ENCODE results near the gene ARVCF. TPM values are rescaled to one million over a fixed set of nuclear protein-coding genes. Genes with fewer than 3 reads are reported as not detected.

Gene ARVCF
- total and polyA plus RNA-seq, 9 of the 15 experiments (the other 6 are each of a cell fraction or from before 2014, with no cell fraction given), result 0.03 to 97.4 (median 15.6) TPM

DNA sequence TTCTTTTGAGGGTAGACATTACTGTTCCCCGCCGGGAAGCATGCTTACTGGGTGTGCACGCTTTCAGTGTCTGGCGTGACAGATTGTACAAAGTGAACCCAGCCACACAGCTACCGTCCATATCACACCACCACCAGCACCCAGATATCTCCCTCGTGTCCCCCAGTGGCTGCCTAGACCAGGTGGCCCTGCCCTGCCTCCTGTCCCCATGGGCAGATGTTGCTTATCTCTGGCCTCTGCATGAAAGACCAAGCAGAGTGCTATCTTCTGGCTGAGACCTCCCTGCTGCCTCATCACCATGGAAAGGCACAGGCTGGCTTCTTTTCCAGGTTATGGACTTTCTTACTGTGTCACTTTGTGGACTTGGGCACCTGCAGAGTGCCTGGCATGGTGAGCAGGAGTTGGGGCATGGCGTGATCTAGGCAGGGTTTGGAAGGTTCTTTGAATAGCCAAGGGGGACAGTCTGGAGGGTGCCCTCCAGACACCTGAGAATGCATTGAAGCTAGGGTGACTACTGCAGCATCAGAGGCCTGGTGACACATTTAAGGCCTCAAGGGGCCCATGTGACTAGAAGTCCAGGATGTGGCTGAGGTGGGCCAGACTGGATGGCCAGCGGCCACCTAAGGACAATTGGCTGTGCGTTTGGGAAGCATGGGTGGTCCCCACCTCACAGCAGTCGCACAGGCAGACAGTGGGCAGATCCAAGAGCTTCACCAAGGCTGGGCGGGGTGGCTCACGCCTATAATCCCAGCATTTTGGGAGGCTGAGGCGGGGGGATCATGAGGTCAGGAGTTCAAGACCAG lies 9.0 kb upstream of the ARVCF start (continued):
- TF ChIP-seq NRF1 (conservative IDR thresholded peaks at IDR 0.05 in 1 of 2, IDR thresholded peaks at IDR 0.05 in 1 of 2) (no peak), MYC (IDR thresholded peaks at IDR 0.05; ENCODE audit: low read depth, low read length) (peak; percentile 96), MYC (CRISPR knock-in tag; IDR thresholded peaks at IDR 0.05; ENCODE audit: borderline replicate concordance, low read depth) (peak; percentile 75), ZNF76 (CRISPR knock-in tag; IDR thresholded peaks at IDR 0.05; ENCODE audit: borderline replicate concordance) (peak; percentile 93), RBM22 (IDR thresholded peaks at IDR 0.05; ENCODE audit: low read depth, low read length, poor library complexity, severe bottlenecking) (no peak), SMARCE1 (IDR thresholded peaks at IDR 0.05) (no peak), ARHGAP35 (IDR thresholded peaks at IDR 0.05; ENCODE audit: partially characterized antibody) (no peak), SIRT6 (IDR thresholded peaks at IDR 0.05; ENCODE audit: low read depth, low read length) (no peak), SREBF1 (IDR thresholded peaks at IDR 0.05; ENCODE audit: borderline replicate concordance, low read depth, low read length) (peak; percentile 94; the same call in 1 of the 2 replicates), MAFF (IDR thresholded peaks at IDR 0.05; ENCODE audit: low read length) (no peak; the same call in 1 of the 2 replicates), SIN3A (IDR thresholded peaks at IDR 0.05; ENCODE audit: borderline replicate concordance in 2 of 2, control insufficient read depth in 1 of 2, low read depth in 2 of 2, low read length in 2 of 2) (peak in 1 of 2 experiments; percentile 83; a peak in 1 of 4 replicates), ZNF699 (CRISPR knock-in tag; IDR thresholded peaks at IDR 0.05; ENCODE audit: insufficient replicate concordance) (no peak), ZNF324 (CRISPR knock-in tag; IDR thresholded peaks at IDR 0.05) (peak; percentile 84), ZKSCAN3 (CRISPR knock-in tag; IDR thresholded peaks at IDR 0.05) (no peak), TEAD4 (IDR thresholded peaks at IDR 0.05; ENCODE audit: low read length) (no peak), TEAD4 (CRISPR knock-in tag; IDR thresholded peaks at IDR 0.05; ENCODE audit: borderline replicate concordance) (no peak), FOXJ2 (tag; IDR thresholded peaks at IDR 0.05) (no peak), ZNF436 (CRISPR knock-in tag; IDR thresholded peaks at IDR 0.05) (peak; percentile 75)
- TF ChIP-seq, protein P1, sequence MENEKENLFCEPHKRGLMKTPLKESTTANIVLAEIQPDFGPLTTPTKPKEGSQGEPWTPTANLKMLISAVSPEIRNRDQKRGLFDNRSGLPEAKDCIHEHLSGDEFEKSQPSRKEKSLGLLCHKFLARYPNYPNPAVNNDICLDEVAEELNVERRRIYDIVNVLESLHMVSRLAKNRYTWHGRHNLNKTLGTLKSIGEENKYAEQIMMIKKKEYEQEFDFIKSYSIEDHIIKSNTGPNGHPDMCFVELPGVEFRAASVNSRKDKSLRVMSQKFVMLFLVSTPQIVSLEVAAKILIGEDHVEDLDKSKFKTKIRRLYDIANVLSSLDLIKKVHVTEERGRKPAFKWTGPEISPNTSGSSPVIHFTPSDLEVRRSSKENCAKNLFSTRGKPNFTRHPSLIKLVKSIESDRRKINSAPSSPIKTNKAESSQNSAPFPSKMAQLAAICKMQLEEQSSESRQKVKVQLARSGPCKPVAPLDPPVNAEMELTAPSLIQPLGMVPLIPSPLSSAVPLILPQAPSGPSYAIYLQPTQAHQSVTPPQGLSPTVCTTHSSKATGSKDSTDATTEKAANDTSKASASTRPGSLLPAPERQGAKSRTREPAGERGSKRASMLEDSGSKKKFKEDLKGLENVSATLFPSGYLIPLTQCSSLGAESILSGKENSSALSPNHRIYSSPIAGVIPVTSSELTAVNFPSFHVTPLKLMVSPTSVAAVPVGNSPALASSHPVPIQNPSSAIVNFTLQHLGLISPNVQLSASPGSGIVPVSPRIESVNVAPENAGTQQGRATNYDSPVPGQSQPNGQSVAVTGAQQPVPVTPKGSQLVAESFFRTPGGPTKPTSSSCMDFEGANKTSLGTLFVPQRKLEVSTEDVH (IDR thresholded peaks at IDR 0.05; ENCODE audit: low read depth, partially characterized antibody), result no peak
- TF ChIP-seq, protein P2, sequence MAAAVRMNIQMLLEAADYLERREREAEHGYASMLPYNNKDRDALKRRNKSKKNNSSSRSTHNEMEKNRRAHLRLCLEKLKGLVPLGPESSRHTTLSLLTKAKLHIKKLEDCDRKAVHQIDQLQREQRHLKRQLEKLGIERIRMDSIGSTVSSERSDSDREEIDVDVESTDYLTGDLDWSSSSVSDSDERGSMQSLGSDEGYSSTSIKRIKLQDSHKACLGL (CRISPR knock-in tag; IDR thresholded peaks at IDR 0.05; ENCODE audit: borderline replicate concordance, poor library complexity, severe bottlenecking), result peak; percentile 76
- TF ChIP-seq, protein P3, sequence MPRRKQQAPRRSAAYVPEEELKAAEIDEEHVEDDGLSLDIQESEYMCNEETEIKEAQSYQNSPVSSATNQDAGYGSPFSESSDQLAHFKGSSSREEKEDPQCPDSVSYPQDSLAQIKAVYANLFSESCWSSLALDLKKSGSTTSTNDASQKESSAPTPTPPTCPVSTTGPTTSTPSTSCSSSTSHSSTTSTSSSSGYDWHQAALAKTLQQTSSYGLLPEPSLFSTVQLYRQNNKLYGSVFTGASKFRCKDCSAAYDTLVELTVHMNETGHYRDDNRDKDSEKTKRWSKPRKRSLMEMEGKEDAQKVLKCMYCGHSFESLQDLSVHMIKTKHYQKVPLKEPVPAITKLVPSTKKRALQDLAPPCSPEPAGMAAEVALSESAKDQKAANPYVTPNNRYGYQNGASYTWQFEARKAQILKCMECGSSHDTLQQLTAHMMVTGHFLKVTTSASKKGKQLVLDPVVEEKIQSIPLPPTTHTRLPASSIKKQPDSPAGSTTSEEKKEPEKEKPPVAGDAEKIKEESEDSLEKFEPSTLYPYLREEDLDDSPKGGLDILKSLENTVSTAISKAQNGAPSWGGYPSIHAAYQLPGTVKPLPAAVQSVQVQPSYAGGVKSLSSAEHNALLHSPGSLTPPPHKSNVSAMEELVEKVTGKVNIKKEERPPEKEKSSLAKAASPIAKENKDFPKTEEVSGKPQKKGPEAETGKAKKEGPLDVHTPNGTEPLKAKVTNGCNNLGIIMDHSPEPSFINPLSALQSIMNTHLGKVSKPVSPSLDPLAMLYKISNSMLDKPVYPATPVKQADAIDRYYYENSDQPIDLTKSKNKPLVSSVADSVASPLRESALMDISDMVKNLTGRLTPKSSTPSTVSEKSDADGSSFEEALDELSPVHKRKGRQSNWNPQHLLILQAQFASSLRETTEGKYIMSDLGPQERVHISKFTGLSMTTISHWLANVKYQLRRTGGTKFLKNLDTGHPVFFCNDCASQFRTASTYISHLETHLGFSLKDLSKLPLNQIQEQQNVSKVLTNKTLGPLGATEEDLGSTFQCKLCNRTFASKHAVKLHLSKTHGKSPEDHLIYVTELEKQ (CRISPR knock-in tag; IDR thresholded peaks at IDR 0.05), result peak; percentile 46; the same call in 1 of the 2 replicates

Measured in K562 (cell line).